ENCODE results near the gene SLC25A19.
"Not testable (repeated sequence)": the region's sequence is repeated elsewhere in the genome, so short reads cannot be mapped to it uniquely, and the experiment has no call there.

The SLC25A19 gene

DNA sequence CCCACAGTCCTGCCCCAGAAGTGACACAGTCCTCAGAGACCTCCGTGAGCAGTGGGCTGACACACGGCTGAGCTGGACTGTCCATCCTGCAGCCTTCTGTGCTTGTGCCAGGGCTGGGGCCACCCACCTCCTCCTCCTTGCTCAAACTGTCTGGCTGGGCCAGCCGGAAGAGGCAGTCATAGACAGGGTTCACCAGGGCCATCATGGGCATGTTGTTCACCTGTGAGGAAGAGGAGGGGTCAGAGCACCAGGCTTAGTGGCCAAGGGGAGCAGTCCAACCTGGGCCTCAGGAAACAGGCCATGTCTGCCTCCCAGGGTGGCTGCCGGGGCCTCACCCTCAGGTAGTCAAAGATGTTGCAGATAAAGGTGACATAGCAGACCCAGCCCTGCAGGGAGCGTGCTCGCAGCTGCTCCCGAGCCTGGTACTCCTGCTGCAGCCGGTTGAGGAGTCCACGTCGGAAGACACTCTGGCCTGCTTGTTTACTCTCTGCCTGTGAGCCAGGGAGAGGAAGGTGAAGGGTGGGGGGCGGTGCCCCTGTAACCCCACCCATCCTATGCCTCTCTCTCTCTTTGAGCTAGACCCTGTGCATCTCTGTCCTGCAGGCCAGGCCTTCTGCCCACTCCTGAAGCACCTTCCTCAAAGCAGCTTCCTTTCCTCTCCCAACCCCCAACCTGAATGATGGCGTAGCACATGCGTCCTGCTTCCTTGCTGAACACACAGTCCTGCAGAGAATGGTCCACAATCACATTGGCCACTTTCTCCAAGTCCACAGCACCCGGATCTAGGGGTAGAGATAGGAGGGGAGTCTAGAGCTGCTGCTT, 21.6 kb downstream of the SLC25A19 start:
- in situ Hi-C loops (cut with MboI; ENCODE audit: low sequenced_read_pairs) = no loop called here

GRCh38 chr17:75267153-75267410, 22.2 kb downstream of the SLC25A19 start:
- in situ Hi-C loops (cut with MboI; ENCODE audit: low sequenced_read_pairs) = no loop called here

DNA sequence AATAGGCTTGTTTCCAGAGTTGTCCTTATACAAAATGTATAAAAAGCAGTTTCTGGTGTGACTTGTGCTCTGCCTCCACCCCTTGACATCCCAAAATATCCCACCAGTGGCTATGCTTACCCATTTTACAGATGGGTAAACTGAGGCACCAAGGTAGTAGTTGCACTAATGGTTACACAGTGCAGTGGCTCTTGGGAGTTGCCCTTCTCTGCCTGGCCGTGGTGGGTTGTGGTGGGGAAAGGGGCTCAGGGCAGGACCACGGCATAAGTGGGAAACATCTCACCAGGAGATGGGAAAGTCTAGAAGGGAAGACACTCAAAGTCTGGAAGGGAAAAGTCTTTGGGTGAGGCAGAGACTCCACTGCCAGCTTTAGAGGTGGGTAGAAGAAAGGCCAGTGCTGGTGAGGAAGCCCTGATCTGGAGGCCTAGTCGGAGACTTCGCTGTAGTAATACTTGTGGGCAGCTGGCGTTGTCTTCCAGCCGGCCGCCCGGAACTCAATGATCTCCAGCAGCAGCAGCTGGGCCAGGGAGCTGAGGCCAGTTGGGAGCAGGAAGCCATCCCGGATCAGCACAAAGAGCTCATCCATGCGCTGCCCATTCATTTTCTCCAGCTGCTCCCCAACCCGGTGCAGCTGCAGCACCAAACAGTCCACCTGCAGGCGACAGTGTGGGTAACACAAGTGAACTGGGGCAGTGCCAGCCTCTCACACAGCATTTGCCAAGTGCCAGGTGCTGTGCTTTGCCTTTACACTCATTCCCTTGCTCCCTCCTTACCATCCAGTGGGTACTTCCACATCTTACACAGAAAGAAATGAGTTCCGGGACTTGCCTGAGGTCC, 22.7 kb downstream of the SLC25A19 start:
- in situ Hi-C loops (cut with MboI; ENCODE audit: low sequenced_read_pairs) = no loop called here

DNA sequence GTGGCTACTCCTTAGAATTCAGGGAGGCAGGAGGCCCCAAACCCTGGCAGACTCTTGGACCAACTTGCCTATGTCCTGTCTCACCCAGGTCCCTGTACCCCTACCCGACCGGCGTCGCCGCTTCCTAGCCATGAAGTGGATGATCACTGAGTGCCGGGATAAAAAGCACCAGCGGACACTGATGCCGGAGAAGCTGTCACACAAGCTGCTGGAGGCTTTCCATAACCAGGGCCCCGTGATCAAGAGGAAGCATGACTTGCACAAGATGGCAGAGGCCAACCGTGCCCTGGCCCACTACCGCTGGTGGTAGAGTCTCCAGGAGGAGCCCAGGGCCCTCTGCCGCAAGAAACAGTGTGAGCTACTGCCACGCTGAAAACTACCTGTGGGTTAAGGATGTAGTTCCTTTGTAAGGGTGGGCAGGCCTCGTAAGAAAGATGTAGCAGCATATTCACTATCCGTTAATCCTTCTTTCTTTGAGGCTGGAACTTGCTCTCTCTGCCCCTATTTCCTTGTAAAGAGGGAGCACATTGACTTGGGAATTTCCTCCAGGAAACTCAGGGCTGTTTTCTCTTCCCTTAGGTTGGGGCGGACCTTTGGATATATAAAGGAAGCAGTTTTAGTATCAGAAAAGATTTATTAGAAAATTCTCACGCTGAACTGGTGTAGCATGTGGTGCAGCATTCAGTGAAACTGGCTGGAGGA, 23.5 kb downstream of the SLC25A19 start:
- in situ Hi-C loops (cut with MboI; ENCODE audit: low sequenced_read_pairs) = no loop called here

DNA sequence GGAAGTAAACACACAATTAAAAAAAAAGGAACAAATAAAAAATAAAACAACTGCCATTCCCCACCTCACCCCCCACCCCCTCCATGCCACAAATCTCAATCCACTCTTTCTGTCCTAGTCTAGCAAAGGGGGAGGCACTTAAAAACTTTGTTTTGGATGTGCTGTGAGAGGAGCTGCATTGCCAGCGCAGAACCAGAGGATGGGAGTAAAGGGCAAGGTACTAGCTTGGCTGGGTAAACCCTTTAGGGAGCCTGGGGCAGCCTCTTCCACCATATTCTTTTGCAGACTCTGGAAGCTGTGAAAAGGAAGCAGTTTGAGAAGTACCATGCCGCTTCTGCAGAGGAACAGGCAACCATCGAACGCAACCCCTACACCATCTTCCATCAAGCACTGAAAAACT, 26.2 kb downstream of the SLC25A19 start:
- in situ Hi-C loops (cut with MboI; ENCODE audit: low sequenced_read_pairs) = no loop called here

DNA sequence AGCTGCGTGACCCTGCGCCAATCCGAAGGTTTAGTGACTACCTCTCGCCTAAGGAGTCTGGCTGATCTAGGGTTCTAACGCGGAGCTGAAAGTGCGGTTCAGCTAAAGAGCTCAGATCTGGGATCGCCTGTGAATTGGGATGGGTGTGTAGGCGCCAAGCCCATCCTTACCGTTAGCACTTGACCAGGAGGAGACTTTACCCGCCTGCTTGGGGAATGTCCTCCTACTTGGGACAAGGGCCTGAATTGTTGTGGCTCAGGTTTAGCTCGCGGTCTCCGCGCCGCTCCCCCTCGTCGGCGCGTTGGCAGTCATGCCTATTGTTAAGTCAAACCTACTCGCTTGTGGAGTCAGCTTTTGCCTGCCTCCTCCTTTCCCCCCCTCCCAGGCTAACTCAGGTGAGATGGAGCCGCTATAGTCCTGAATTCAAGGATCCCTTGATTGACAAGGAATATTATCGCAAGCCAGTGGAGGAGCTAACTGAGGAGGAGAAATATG, 27.1 kb downstream of the SLC25A19 start:
- in situ Hi-C loops (cut with MboI; ENCODE audit: low sequenced_read_pairs) = no loop called here

DNA sequence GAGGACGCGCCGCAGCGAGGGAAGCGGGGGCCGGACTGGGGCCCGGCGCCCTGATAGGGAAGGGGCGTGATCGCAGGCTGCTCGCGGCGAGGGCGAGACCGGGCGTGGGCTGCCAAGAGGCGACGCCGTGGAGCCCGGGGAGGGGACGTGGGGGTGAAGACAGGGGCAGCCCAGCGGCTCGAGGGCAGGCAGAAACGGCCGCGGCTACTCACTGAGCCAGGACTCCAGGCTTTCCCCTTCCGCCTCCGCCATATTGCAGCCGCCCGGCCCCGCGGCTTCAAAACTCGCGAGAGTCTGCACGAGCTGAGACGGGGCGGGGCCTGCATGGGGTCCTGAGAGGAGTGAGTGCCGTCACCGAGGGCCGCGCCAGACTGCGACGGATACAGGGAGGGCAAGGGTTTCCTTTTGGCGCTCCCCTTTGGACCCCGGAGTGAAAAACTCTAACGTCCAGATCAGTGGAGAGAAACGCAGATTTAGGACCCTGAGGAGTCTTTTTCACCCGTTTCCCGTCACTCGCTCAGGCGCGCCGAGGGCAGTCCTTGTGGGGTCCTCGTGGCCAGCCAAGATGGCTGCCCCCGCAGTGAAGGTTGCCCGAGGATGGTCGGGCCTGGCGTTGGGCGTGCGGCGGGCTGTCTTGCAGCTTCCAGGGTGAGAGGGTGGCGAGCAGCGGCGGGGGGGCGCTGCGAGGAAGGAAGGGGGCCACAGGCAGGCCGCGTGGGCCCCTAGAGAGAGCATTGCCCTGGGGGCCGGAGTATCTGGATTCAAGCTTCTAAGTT, 27.7 kb downstream of the SLC25A19 start, which contains the start of the genes GGA3 and MRPS7:
Gene GGA3 (minus strand): TSS at position 271 of the 776 bp plus-strand sequence. CDS start 19 bp downstream, at position 252.
Gene MRPS7 (plus strand): TSS at position 544 of the 776 bp plus-strand sequence. CDS start 22 bp downstream, at position 566.
- in situ Hi-C loops (cut with MboI; ENCODE audit: low sequenced_read_pairs) = no loop called here

GRCh38 chr17:75260641-75261335, 28.4 kb downstream of the SLC25A19 start:
- in situ Hi-C loops (cut with MboI; ENCODE audit: low sequenced_read_pairs) = no loop called here

DNA sequence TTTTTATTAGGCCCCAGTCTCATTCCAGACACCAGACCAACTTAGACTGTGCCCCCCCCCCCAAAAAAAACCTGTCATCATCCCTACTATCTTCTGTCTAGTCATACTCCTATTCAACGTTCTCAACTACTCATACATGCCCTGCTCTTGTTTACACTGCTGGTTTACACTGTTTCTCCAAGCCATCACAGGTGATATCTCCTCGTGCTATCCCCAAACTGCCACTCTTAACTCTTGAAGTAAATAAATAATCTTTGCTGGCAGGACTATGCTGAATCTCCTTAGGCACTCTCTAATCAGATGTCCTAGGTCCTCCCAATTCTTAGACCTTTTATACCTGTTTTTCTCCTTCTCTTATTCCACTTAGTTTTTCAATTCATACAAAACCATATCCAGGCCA, 32.0 kb downstream of the SLC25A19 start:
- in situ Hi-C loops (cut with MboI; ENCODE audit: low sequenced_read_pairs) = not testable (repeated sequence)

- in situ Hi-C loops (cut with MboI; ENCODE audit: low sequenced_read_pairs) = not testable (repeated sequence)
These were observed 33.1 kb downstream of the SLC25A19 start for GRCh38 chr17:75255954-75256698.

DNA sequence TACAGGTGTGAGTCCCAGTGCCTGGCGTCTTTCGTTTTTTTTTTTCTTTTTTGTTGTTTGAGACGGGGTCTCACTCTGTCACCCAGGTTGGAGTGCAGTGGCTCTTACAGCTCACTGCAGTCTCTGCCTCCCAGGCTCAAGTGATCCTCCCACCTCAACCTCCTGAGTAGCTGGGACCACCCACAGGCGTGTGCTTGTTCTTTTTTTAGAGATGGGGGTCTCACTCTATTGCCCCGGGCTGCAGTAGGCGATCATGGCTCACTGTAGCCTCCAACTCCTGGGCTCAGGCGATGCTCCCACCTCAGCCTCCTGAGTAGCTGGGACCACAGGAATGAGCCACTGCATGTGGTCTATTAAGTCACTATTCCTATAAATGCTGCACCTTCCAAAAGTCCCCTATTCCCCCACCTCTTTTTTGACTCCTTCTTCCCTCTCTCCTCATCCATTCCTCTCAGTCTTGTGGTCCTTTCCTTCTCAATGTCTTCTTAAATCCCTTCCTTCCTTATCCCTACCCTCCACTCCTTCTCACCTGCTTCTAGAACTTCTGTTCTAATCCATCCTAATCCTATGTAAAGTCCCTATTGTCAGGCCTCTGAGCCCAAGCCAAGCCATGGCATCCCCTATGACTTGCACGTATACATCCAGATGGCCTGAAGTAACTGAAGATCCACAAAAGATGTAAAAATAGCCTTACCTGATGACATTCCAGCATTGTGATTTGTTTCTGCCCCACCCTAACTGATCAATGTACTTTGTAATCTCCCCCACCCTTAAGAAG, 37.0 kb downstream of the SLC25A19 start:
- in situ Hi-C loops (cut with MboI; ENCODE audit: low sequenced_read_pairs) = no loop called here

- in situ Hi-C loops (cut with MboI; ENCODE audit: low sequenced_read_pairs) = no loop called here
These were observed 39.2 kb downstream of the SLC25A19 start for GRCh38 chr17:75250009-75250471.

GRCh38 chr17:75249564-75249963, 39.7 kb downstream of the SLC25A19 start:
- in situ Hi-C loops (cut with MboI; ENCODE audit: low sequenced_read_pairs) = no loop called here

GRCh38 chr17:75246404-75246803, 42.8 kb downstream of the SLC25A19 start:
- in situ Hi-C loops (cut with MboI; ENCODE audit: low sequenced_read_pairs) = no loop called here

DNA sequence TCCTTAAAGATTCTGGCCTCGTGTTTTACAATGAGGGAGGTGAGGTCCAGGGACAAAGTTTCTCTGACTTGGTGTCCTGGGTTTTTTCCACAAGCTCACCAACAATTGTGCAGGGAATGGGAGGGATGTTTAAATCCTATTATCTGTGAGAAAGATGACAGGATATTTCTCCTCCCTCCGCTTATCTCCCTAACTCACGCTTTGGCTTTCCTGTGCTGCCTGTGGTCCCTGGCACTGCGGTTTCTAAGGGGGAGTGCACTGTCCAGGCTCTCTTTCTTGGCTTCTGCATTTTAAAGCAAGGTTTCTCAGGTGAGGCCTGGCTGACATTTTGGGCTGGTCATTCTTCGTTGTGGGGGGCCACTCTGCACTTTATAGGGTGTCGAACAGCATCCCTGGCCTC, 44.2 kb downstream of the SLC25A19 start:
- in situ Hi-C loops (cut with MboI; ENCODE audit: low sequenced_read_pairs) = no loop called here

DNA sequence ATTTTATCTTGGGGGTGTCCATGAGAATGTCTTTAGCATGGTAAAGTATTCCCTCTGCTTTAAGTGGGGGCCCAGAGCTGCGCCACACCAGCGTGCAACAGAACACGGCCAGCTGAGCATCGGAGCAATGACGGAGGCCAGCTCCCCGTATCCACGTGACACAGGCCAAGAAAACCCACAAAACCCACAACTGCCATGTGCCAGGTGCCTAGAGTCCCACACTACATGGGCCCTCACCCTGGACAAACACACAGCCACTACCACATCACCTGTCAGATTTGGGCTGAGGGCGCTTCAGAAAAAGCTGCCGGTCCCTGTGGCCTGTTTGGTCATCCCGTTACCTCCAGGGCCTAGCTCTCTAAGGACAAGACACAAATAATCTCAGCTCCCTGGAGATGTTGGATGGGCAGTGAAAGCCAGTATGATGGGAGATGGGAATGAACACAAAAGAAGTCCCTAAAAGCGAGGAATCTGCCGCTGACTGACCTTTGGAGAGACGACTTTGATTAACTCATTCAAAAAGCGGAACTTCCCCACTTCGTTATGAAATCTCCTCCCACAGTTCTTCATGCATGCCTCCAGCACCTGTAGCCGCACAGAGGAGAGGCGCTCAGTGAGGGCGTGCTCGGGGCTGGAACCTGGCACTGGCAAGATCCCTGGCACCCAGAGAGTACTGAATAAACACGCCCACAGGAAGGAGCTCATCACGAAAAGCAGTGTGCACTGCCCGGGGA, 44.9 kb downstream of the SLC25A19 start:
- in situ Hi-C loops (cut with MboI; ENCODE audit: low sequenced_read_pairs) = no loop called here

DNA sequence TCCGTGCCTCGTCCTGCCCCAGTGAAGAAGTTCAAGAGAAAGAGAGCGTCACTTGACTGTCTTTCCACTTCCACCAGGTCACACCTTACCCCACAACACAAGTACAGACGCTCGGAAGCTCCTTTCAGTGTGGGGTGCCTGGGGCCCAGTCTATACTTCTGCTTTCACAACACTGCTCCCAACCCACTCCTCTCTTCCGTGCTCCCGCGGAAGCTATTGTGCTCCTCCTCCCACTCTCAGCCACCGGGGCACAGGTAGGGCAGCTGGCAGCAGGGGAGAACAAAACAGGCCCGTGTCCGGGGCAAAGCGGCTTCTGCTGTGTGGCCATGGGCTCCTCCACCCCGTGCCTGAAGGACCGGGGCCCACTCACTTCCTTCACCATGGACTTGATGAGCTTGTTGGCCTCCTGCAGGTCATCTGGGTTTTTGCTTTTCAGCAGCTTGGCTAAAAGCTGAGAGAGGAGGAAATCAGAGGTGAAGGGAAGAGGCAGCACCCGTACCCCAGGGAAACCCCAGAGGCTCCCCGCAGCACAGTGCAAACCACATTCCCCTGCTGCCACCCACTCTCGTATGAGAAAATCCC, 46.7 kb downstream of the SLC25A19 start:
- in situ Hi-C loops (cut with MboI; ENCODE audit: low sequenced_read_pairs) = no loop called here
